Activated CD8-positive, alpha-beta memory T cell treated with anti-CD3 and anti-CD28 coated beads, Interleukin-2, amount 10 ng/mL, durations not matched to agents 7 days and 5 days (primary cell): ENCODE measurements around the gene ZBED1. TPM values are rescaled to one million over a fixed set of nuclear protein-coding genes. Genes with fewer than 3 reads are reported as not detected.

Experiments
- ATAC-seq: fragments of 150-1000 bp; cut with Tn5 transposase; one replicate; pipeline ENCODE4 v1.10.0; 2021; ENCODE audit warnings: moderate library complexity
- CTCF ChIA-PET: fragments of 350-600 bp; sonication (Branson Sonifier 250); formaldehyde crosslinking; loops from one replicate; lab custom pipeline; 2021; ENCODE audit warnings: antibody characterized with exemption; lab: Charles Lee
- DNase-seq: peaks from one replicate; pipeline ENCODE4 v3.0.0-alpha.2; 2020
- H3K27ac Mint-ChIP-seq: one replicate; pipeline ENCODE4 v1.8.0; 2021; ENCODE audit warnings: mild to moderate bottlenecking, mixed read lengths
- H3K27me3 Mint-ChIP-seq: one replicate; pipeline ENCODE4 v1.8.0; 2021; ENCODE audit warnings: mixed read lengths
- H3K36me3 Mint-ChIP-seq: one replicate; pipeline ENCODE4 v1.8.0; 2021; ENCODE audit warnings: mild to moderate bottlenecking, mixed read lengths
- H3K4me1 Mint-ChIP-seq: one replicate; pipeline ENCODE4 v1.8.0; 2021; ENCODE audit warnings: mixed read lengths
- H3K4me3 Mint-ChIP-seq: one replicate; pipeline ENCODE4 v1.8.0; 2021; ENCODE audit warnings: mild to moderate bottlenecking, moderate library complexity, mixed read lengths
- H3K9me3 Mint-ChIP-seq: one replicate; pipeline ENCODE4 v1.8.0; 2022; ENCODE audit warnings: low read depth, mixed read lengths
- total RNA-seq, 2 experiments: library from RNA; stranded (reverse); gene quantifications; one replicate each; pipeline ENCODE4 v1.2.3, GENCODE V29; 2021

ZBED1 gene
- total RNA-seq, 2 experiments from 2014 or later: 31.7 to 34.9 TPM

- Mint-ChIP-seq H3K9me3 (no peaks in the 10 kb centered on the region), H3K27ac (peak overlapping the region; percentile 70), H3K4me1 (peaks cover 27% of the 10 kb centered on the region), H3K27me3 (no peaks in the 10 kb centered on the region), H3K36me3 (peaks cover 3% of the 10 kb centered on the region), H3K4me3 (peak overlapping the region; percentile 78)
- ATAC-seq (no peak), DNase-seq (no peak)
- CTCF ChIA-PET: no interaction called here
Measured at GRCh38 chrX:2498781-2499302, 1.9 kb downstream of the ZBED1 start.

GRCh38 chrX:2497961-2498780 is 2.6 kb downstream of the ZBED1 start:
- Mint-ChIP-seq H3K36me3 (peaks cover 3% of the 10 kb centered on the region), H3K4me3 (no peak overlapping the region), H3K27me3 (no peaks in the 10 kb centered on the region), H3K27ac (peak overlapping the region; percentile 70), H3K4me1 (peaks cover 27% of the 10 kb centered on the region), H3K9me3 (no peaks in the 10 kb centered on the region)
- CTCF ChIA-PET: no interaction called here
- DNase-seq: no peak
- ATAC-seq: no peak

DNA sequence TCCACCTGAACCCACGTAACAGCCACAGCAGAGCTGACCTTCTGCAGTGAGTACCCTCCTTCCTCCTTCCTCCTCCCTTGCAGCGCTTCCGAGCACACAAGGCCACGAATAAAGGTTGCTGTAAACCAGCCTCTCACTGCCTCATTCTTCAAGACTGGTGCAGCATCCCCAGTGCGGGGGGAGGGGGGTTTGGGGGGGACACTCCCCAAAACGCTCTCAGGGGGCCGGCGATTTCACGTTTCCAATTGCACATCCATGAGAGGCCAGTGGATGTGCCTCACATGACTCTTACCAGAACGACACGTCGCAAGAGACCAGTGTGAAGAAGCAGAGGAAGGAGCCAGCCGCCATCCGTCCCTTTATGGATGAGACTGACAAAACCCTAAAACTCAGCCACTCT is 5.2 kb downstream of the ZBED1 start:
- no peaks in the 10 kb centered on the region for H3K9me3 Mint-ChIP-seq
- peaks cover 6% of the 10 kb centered on the region for H3K36me3 Mint-ChIP-seq
- CTCF ChIA-PET: no interaction called here
- H3K27ac Mint-ChIP-seq: no peak overlapping the region
- ATAC-seq (no peak), DNase-seq (no peak)
- no peak overlapping the region for H3K4me3 Mint-ChIP-seq
- peaks cover 27% of the 10 kb centered on the region for H3K4me1 Mint-ChIP-seq
- H3K27me3 Mint-ChIP-seq: no peaks in the 10 kb centered on the region

DNA sequence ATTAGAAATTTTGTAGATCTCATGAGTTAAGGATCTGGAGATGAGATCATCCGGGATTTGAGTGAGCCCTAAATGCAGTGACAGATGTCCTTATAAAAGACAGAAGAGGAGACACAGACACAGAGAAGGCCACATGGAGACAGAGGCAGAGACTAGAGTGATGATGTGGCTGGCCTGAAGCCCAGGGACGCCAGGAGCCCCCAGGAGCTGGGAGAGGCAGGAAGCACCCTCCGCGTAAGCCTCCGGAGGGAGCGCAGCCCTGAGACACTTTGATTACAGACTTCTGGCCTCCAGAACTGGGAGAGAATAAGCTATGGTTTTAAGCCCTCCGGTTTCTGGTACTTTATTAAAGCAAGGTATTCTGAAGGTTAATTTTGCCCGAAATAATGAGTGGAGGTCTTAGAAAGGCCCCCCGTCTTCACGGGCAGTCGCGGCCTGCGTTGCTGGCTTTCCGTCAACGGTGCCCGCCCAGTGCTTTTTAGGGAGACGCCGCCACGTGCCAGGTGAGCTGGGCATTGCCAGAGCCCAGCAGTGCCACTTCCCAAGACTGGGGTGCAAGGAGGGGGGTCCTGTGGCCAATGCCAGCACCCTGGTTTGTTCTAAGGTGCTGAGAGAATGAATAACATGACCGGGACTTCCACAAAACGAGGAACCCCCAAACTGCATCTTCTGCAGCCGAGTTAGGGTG is 8.1 kb downstream of the ZBED1 start:
- CTCF ChIA-PET: no interaction called here
- Mint-ChIP-seq H3K36me3 (peaks cover 21% of the 10 kb centered on the region), H3K4me1 (peaks cover 7% of the 10 kb centered on the region), H3K27me3 (no peaks in the 10 kb centered on the region), H3K9me3 (no peaks in the 10 kb centered on the region), H3K27ac (no peak overlapping the region), H3K4me3 (no peak overlapping the region)
- no peak for DNase-seq
- ATAC-seq: no peak

GRCh38 chrX:2490634-2491033 is 10.1 kb downstream of the ZBED1 start:
- no peak for ATAC-seq
- Mint-ChIP-seq H3K4me1 (no peaks in the 10 kb centered on the region), H3K27me3 (no peaks in the 10 kb centered on the region), H3K9me3 (no peaks in the 10 kb centered on the region), H3K27ac (no peak overlapping the region), H3K4me3 (no peak overlapping the region), H3K36me3 (peaks cover 27% of the 10 kb centered on the region)
- DNase-seq: no peak
- CTCF ChIA-PET: no interaction called here

- ATAC-seq (no peak), DNase-seq (no peak)
- H3K4me3 Mint-ChIP-seq: no peak overlapping the region
- CTCF ChIA-PET: no interaction called here
- H3K9me3 Mint-ChIP-seq: no peaks in the 10 kb centered on the region
- no peaks in the 10 kb centered on the region for H3K4me1 Mint-ChIP-seq
- H3K36me3 Mint-ChIP-seq: peaks cover 27% of the 10 kb centered on the region
- no peaks in the 10 kb centered on the region for H3K27me3 Mint-ChIP-seq
- no peak overlapping the region for H3K27ac Mint-ChIP-seq
Measured at GRCh38 chrX:2489446-2490445, 11.0 kb downstream of the ZBED1 start.

GRCh38 chrX:2488621-2489285 is 12.0 kb downstream of the ZBED1 start:
- Mint-ChIP-seq H3K9me3 (no peaks in the 10 kb centered on the region), H3K4me1 (no peaks in the 10 kb centered on the region), H3K27me3 (no peaks in the 10 kb centered on the region), H3K36me3 (peaks cover 27% of the 10 kb centered on the region), H3K4me3 (no peak overlapping the region), H3K27ac (no peak overlapping the region)
- DNase-seq (no peak), ATAC-seq (no peak)
- CTCF ChIA-PET: no interaction called here

DNA sequence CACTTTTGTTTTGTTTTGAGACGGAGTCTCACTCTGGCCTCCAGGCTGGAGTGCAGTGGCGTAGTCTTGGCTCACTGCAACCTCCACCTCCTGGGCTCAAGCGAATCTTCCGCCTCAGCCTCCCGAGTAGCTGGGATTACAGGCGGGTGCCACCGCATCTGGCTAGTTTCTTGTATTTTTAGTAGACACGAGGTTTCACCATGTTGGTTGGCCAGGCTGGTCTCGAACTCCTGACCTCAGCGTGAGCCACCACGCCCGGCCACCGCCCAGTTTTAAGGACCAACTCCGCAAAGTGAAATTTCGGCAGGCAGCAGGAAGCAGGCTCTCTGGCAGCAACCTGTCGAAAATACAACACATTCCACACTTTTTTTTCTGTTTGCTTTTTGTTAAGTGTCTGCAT is 13.4 kb downstream of the ZBED1 start:
- H3K27ac Mint-ChIP-seq: no peak overlapping the region
- peaks cover 27% of the 10 kb centered on the region for H3K36me3 Mint-ChIP-seq
- H3K27me3 Mint-ChIP-seq: no peaks in the 10 kb centered on the region
- no peak for ATAC-seq
- CTCF ChIA-PET: no interaction called here
- H3K9me3 Mint-ChIP-seq: no peaks in the 10 kb centered on the region
- H3K4me1 Mint-ChIP-seq: no peaks in the 10 kb centered on the region
- no peak for DNase-seq
- no peak overlapping the region for H3K4me3 Mint-ChIP-seq

- CTCF ChIA-PET: no interaction called here
- Mint-ChIP-seq H3K27me3 (no peaks in the 10 kb centered on the region), H3K4me3 (no peak overlapping the region), H3K27ac (no peak overlapping the region), H3K4me1 (no peaks in the 10 kb centered on the region), H3K9me3 (no peaks in the 10 kb centered on the region), H3K36me3 (peaks cover 27% of the 10 kb centered on the region)
- DNase-seq: no peak
- no peak for ATAC-seq
Measured at GRCh38 chrX:2486476-2487133, 14.2 kb downstream of the ZBED1 start.

GRCh38 chrX:2485789-2486345 is 14.9 kb downstream of the ZBED1 start:
- CTCF ChIA-PET: no interaction called here
- Mint-ChIP-seq H3K36me3 (peaks cover 29% of the 10 kb centered on the region), H3K9me3 (no peaks in the 10 kb centered on the region), H3K4me1 (no peaks in the 10 kb centered on the region), H3K4me3 (no peak overlapping the region), H3K27me3 (no peaks in the 10 kb centered on the region), H3K27ac (no peak overlapping the region)
- DNase-seq (no peak), ATAC-seq (no peak)

- Mint-ChIP-seq H3K36me3 (peaks cover 23% of the 10 kb centered on the region), H3K9me3 (peaks cover under 1% of the 10 kb centered on the region), H3K27ac (no peak overlapping the region), H3K27me3 (no peaks in the 10 kb centered on the region), H3K4me1 (no peaks in the 10 kb centered on the region), H3K4me3 (no peak overlapping the region)
- DNase-seq (no peak), ATAC-seq (no peak)
- CTCF ChIA-PET: no interaction called here
Measured at GRCh38 chrX:2484721-2485648, 15.8 kb downstream of the ZBED1 start.
